Skin epidermis (tissue), 12 donors: ENCODE results near the gene CACHD1.
"Not testable (repeated sequence)": the region's sequence is repeated elsewhere in the genome, so short reads cannot be mapped to it uniquely, and the experiment has no call there.

Experiments used
- H3K27ac ChIP-seq, 21 experiments: fragments of 200-600 bp; sonication (generic) in 11 of 21; one replicate each; pipeline ENCODE4 v1.5.0; 2020; ENCODE audit warnings: mild to moderate bottlenecking in 3 of 21, inconsistent platforms in 2 of 21, moderate library complexity in 2 of 21
- H3K4me3 ChIP-seq, 7 experiments: fragments of 200-600 bp; sonication (generic) in 2 of 7; one replicate each; pipeline ENCODE4 v1.5.0; 2020; ENCODE audit warnings: inconsistent platforms in 2 of 7, mild to moderate bottlenecking in 2 of 7, moderate library complexity in 1 of 7

Gene CACHD1

GRCh38 chr1:64679177-64679576, 209.2 kb downstream of the CACHD1 start:
- H3K4me3 ChIP-seq, result no peak overlapping the region
- H3K27ac ChIP-seq, result no peak overlapping the region

- Histone ChIP-seq H3K27ac (no peak overlapping the region), H3K4me3 (no peak overlapping the region)
These were observed 210.7 kb downstream of the CACHD1 start for GRCh38 chr1:64680599-64680998.

- Histone ChIP-seq H3K4me3 (no peak overlapping the region), H3K27ac (no peak overlapping the region)
These were observed 211.1 kb downstream of the CACHD1 start for GRCh38 chr1:64681043-64681442.

GRCh38 chr1:64683419-64683818, 213.5 kb downstream of the CACHD1 start:
- no peak overlapping the region for H3K27ac ChIP-seq

GRCh38 chr1:64685217-64685616, 215.3 kb downstream of the CACHD1 start:
- Histone ChIP-seq H3K27ac (no peak overlapping the region), H3K4me3 (no peak overlapping the region)

More at GRCh38 chr1:64683419-64683818, 213.5 kb downstream of the CACHD1 start:
- no peak overlapping the region for H3K4me3 ChIP-seq

- H3K27ac ChIP-seq, result no peak overlapping the region
These were observed 215.9 kb downstream of the CACHD1 start for GRCh38 chr1:64685765-64686341.

GRCh38 chr1:64686828-64687724, 217.1 kb downstream of the CACHD1 start:
- no peak overlapping the region for H3K27ac ChIP-seq
- H3K4me3 ChIP-seq, result no peak overlapping the region

More at GRCh38 chr1:64685765-64686341, 215.9 kb downstream of the CACHD1 start:
- no peak overlapping the region for H3K4me3 ChIP-seq

GRCh38 chr1:64687725-64688327, 217.9 kb downstream of the CACHD1 start:
- peak overlapping the region in 2 of 21 experiments; percentile 7 to 13 for H3K27ac ChIP-seq

GRCh38 chr1:64691626-64692025, 221.7 kb downstream of the CACHD1 start:
- no peak overlapping the region for H3K27ac ChIP-seq

More at GRCh38 chr1:64687725-64688327, 217.9 kb downstream of the CACHD1 start:
- H3K4me3 ChIP-seq, result no peak overlapping the region

GRCh38 chr1:64692911-64693310, 223.0 kb downstream of the CACHD1 start:
- no peak overlapping the region for H3K4me3 ChIP-seq
- H3K27ac ChIP-seq, result no peak overlapping the region

More at GRCh38 chr1:64691626-64692025, 221.7 kb downstream of the CACHD1 start:
- no peak overlapping the region for H3K4me3 ChIP-seq

- H3K4me3 ChIP-seq, result no peak overlapping the region
- no peak overlapping the region for H3K27ac ChIP-seq
These were observed 223.5 kb downstream of the CACHD1 start for GRCh38 chr1:64693406-64693805.

GRCh38 chr1:64696879-64697278, 226.9 kb downstream of the CACHD1 start:
- H3K4me3 ChIP-seq, result no peak overlapping the region

GRCh38 chr1:64699327-64699726, 229.4 kb downstream of the CACHD1 start:
- H3K4me3 ChIP-seq, result no peak overlapping the region

More at GRCh38 chr1:64696879-64697278, 226.9 kb downstream of the CACHD1 start:
- no peak overlapping the region for H3K27ac ChIP-seq

GRCh38 chr1:64701071-64701470, 231.1 kb downstream of the CACHD1 start:
- H3K4me3 ChIP-seq, result no peak overlapping the region
- H3K27ac ChIP-seq, result no peak overlapping the region

More at GRCh38 chr1:64699327-64699726, 229.4 kb downstream of the CACHD1 start:
- H3K27ac ChIP-seq, result no peak overlapping the region

- H3K4me3 ChIP-seq, result no peak overlapping the region
- H3K27ac ChIP-seq, result no peak overlapping the region
These were observed 232.0 kb downstream of the CACHD1 start for GRCh38 chr1:64701886-64702285.

- H3K4me3 ChIP-seq, H3K27ac ChIP-seq: not testable (repeated sequence)
These were observed 232.7 kb downstream of the CACHD1 start for GRCh38 chr1:64702670-64703069.

- Histone ChIP-seq H3K27ac (no peak overlapping the region), H3K4me3 (no peak overlapping the region)
These were observed 233.7 kb downstream of the CACHD1 start for GRCh38 chr1:64703600-64703999.

GRCh38 chr1:64705591-64705990, 235.7 kb downstream of the CACHD1 start:
- no peak overlapping the region for H3K27ac ChIP-seq
- no peak overlapping the region for H3K4me3 ChIP-seq

- no peak overlapping the region for H3K27ac ChIP-seq
- no peak overlapping the region for H3K4me3 ChIP-seq
These were observed 241.3 kb downstream of the CACHD1 start for GRCh38 chr1:64711266-64711665.

GRCh38 chr1:64712049-64712448, 242.1 kb downstream of the CACHD1 start:
- H3K4me3 ChIP-seq, result no peak overlapping the region
- H3K27ac ChIP-seq, result no peak overlapping the region

GRCh38 chr1:64715186-64715585, 245.3 kb downstream of the CACHD1 start:
- Histone ChIP-seq H3K27ac (no peak overlapping the region), H3K4me3 (no peak overlapping the region)
